ENCODE measurements around the gene FMN1.

The FMN1 gene

GRCh38 chr15:32864841-32865240, 329.7 kb downstream of the FMN1 start:
- in situ Hi-C loops (cut with HindIII; ENCODE audit: low pct_ligation_motif_present, low sequenced_read_pairs), result no loop called here
- H3K4me3 ChIP-seq (ENCODE audit: low read depth, low read length), result no peak overlapping the region
- no peak for DNase-seq
- H3K27ac ChIP-seq, result no peak overlapping the region
- TF ChIP-seq CTCF (IDR thresholded peaks at IDR 0.05; ENCODE audit: low read depth, low read length, missing control alignments), result no peak
- no peaks in the 10 kb centered on the region for H3K27me3 ChIP-seq (replicated peaks)
- H3K36me3 ChIP-seq (replicated peaks), result no peaks in the 10 kb centered on the region

- no peak for TF ChIP-seq CTCF (IDR thresholded peaks at IDR 0.05; ENCODE audit: low read depth, low read length, missing control alignments)
- in situ Hi-C loops (cut with HindIII; ENCODE audit: low pct_ligation_motif_present, low sequenced_read_pairs), result no loop called here
These were observed 330.5 kb downstream of the FMN1 start for GRCh38 chr15:32864051-32864450.

GRCh38 chr15:32861761-32862160, 332.8 kb downstream of the FMN1 start:
- in situ Hi-C loops (cut with HindIII; ENCODE audit: low pct_ligation_motif_present, low sequenced_read_pairs), result no loop called here
- no peak for TF ChIP-seq CTCF (IDR thresholded peaks at IDR 0.05; ENCODE audit: low read depth, low read length, missing control alignments)
- Histone ChIP-seq H3K36me3 (replicated peaks) (no peaks in the 10 kb centered on the region), H3K4me3 (ENCODE audit: low read depth, low read length) (no peak overlapping the region), H3K27ac (peak overlapping the region; percentile 73), H3K27me3 (replicated peaks) (no peaks in the 10 kb centered on the region)
- DNase-seq, result peak; percentile 72

More at GRCh38 chr15:32864051-32864450, 330.5 kb downstream of the FMN1 start:
- Histone ChIP-seq H3K27me3 (replicated peaks) (no peaks in the 10 kb centered on the region), H3K27ac (peak overlapping the region; percentile 36), H3K36me3 (replicated peaks) (no peaks in the 10 kb centered on the region), H3K4me3 (ENCODE audit: low read depth, low read length) (no peak overlapping the region)
- DNase-seq, result no peak

GRCh38 chr15:32861174-32861573, 333.3 kb downstream of the FMN1 start:
- H3K4me3 ChIP-seq (ENCODE audit: low read depth, low read length), result no peak overlapping the region
- no peak for TF ChIP-seq CTCF (IDR thresholded peaks at IDR 0.05; ENCODE audit: low read depth, low read length, missing control alignments)
- H3K36me3 ChIP-seq (replicated peaks), result no peaks in the 10 kb centered on the region
- no peak for DNase-seq
- no peaks in the 10 kb centered on the region for H3K27me3 ChIP-seq (replicated peaks)
- H3K27ac ChIP-seq, result peak overlapping the region; percentile 73
- in situ Hi-C loops (cut with HindIII; ENCODE audit: low pct_ligation_motif_present, low sequenced_read_pairs), result no loop called here

GRCh38 chr15:32859996-32860395, 334.5 kb downstream of the FMN1 start:
- H3K27ac ChIP-seq, result no peak overlapping the region

More at GRCh38 chr15:32859996-32860395, 334.5 kb downstream of the FMN1 start:
- Histone ChIP-seq H3K27me3 (replicated peaks) (no peaks in the 10 kb centered on the region), H3K36me3 (replicated peaks) (no peaks in the 10 kb centered on the region), H3K4me3 (ENCODE audit: low read depth, low read length) (no peak overlapping the region)
- in situ Hi-C loops (cut with HindIII; ENCODE audit: low pct_ligation_motif_present, low sequenced_read_pairs), result no loop called here
- DNase-seq, result no peak
- TF ChIP-seq CTCF (IDR thresholded peaks at IDR 0.05; ENCODE audit: low read depth, low read length, missing control alignments), result no peak

All from brain microvascular endothelial cell (primary cell).